Activated naive CD8-positive, alpha-beta T cell treated with anti-CD3 and anti-CD28 coated beads, Interleukin-2, amount 50 U/mL, for 24 hours (primary cell): ENCODE measurements around the gene AP3B2.

ENCODE experiments used
- ATAC-seq: fragments of 150-1000 bp; cut with Tn5 transposase; one replicate; pipeline ENCODE4 v1.10.0; 2021
- DNase-seq: peaks from one replicate; pipeline ENCODE4 v3.0.0; 2021
- H3K27ac Mint-ChIP-seq: one replicate; pipeline ENCODE4 v1.8.0; 2021; ENCODE audit warnings: mild to moderate bottlenecking, mixed read lengths
- H3K27me3 Mint-ChIP-seq: one replicate; pipeline ENCODE4 v1.8.0; 2021; ENCODE audit warnings: mixed read lengths
- H3K36me3 Mint-ChIP-seq: one replicate; pipeline ENCODE4 v1.8.0; 2021; ENCODE audit warnings: low read depth, mixed read lengths
- H3K4me1 Mint-ChIP-seq: one replicate; pipeline ENCODE4 v1.8.0; 2021; ENCODE audit warnings: mixed read lengths
- H3K4me3 Mint-ChIP-seq: one replicate; pipeline ENCODE4 v1.8.0; 2021; ENCODE audit warnings: mild to moderate bottlenecking, moderate library complexity, mixed read lengths
- H3K9me3 Mint-ChIP-seq: one replicate; pipeline ENCODE4 v1.8.0; 2021; ENCODE audit warnings: mixed read lengths

The AP3B2 gene

GRCh38 chr15:82624438-82624837, 85.2 kb downstream of the AP3B2 start:
- peaks cover 2% of the 10 kb centered on the region for H3K27me3 Mint-ChIP-seq
- ATAC-seq: no peak
- no peak overlapping the region for H3K27ac Mint-ChIP-seq
- no peaks in the 10 kb centered on the region for H3K36me3 Mint-ChIP-seq
- no peaks in the 10 kb centered on the region for H3K9me3 Mint-ChIP-seq
- no peak for DNase-seq
- no peaks in the 10 kb centered on the region for H3K4me1 Mint-ChIP-seq
- H3K4me3 Mint-ChIP-seq: no peak overlapping the region

DNA sequence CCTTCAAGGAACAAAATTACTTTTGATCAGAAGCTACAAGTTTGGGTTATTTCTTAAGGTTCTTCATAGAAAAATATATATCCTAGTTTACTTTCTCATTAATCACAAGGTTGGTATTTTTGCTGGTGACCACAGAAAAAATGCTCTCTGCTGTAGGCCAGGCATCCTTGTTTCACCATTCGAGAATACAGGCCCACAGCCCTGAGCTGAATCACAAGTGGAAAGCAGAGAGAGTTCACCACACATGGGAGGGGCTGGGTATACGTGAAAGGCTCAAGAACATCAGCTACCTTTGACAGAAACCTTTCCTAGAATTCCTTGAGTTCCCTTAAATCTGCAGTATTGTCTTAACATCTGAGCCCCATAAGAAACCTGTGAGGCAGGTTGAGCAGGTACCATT, 85.7 kb downstream of the AP3B2 start:
- no peaks in the 10 kb centered on the region for H3K36me3 Mint-ChIP-seq
- no peak overlapping the region for H3K27ac Mint-ChIP-seq
- H3K27me3 Mint-ChIP-seq: peaks cover 2% of the 10 kb centered on the region
- no peak for DNase-seq
- ATAC-seq: no peak
- H3K4me3 Mint-ChIP-seq: no peak overlapping the region
- H3K4me1 Mint-ChIP-seq: no peaks in the 10 kb centered on the region
- H3K9me3 Mint-ChIP-seq: no peaks in the 10 kb centered on the region

- DNase-seq (no peak), ATAC-seq (no peak)
- Mint-ChIP-seq H3K36me3 (no peaks in the 10 kb centered on the region), H3K4me1 (no peaks in the 10 kb centered on the region), H3K27me3 (peaks cover 3% of the 10 kb centered on the region), H3K27ac (no peak overlapping the region), H3K4me3 (no peak overlapping the region), H3K9me3 (no peaks in the 10 kb centered on the region)
These were observed 87.7 kb downstream of the AP3B2 start for GRCh38 chr15:82621970-82622369.

GRCh38 chr15:82613747-82614146, 95.9 kb downstream of the AP3B2 start:
- DNase-seq: no peak
- H3K4me1 Mint-ChIP-seq: no peaks in the 10 kb centered on the region
- peaks cover 3% of the 10 kb centered on the region for H3K27me3 Mint-ChIP-seq
- no peak overlapping the region for H3K27ac Mint-ChIP-seq
- H3K36me3 Mint-ChIP-seq: no peaks in the 10 kb centered on the region
- ATAC-seq: no peak
- no peak overlapping the region for H3K4me3 Mint-ChIP-seq
- H3K9me3 Mint-ChIP-seq: no peaks in the 10 kb centered on the region

DNA sequence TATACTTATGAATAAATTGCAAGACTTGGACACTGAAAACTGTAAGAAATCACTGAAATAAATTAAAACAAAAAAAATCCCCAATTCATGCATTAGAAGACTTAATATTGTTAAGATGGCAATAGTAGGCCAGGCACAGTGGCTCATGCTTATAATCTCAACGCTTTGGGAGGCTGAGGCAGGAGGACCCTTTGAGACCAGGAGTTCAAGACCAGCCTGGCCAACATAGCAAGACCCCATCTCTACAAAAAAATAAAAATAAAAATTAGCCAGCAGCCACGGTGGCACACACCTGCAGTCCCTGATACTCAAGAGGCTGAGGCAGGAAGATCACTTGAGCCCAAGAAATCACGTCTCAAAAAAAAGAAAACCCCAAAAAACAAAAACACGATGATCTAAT, 98.3 kb downstream of the AP3B2 start:
- no peak for ATAC-seq
- Mint-ChIP-seq H3K27ac (no peak overlapping the region), H3K27me3 (peaks cover 3% of the 10 kb centered on the region), H3K9me3 (no peaks in the 10 kb centered on the region), H3K36me3 (no peaks in the 10 kb centered on the region), H3K4me3 (no peak overlapping the region), H3K4me1 (no peaks in the 10 kb centered on the region)
- no peak for DNase-seq
